HG03135 (cell line): Measurements from ENCODE around the gene UGT3A1.

Source experiments
- ATAC-seq: cut with Tn5 transposase; IDR thresholded peaks from one replicate; pipeline ENCODE4 v1.9.1; 2021; ENCODE audit warnings: mild to moderate bottlenecking, moderate library complexity; ENCODE audit not compliant: unreplicated experiment

The UGT3A1 gene

GRCh38 chr5:35920890-35921289, 70.3 kb downstream of the UGT3A1 start:
- ATAC-seq = no peak

GRCh38 chr5:35919191-35919590, 72.0 kb downstream of the UGT3A1 start:
- no peak for ATAC-seq

- ATAC-seq = no peak
Observed at GRCh38 chr5:35908814-35909213, 82.4 kb downstream of the UGT3A1 start.

GRCh38 chr5:35908228-35908627, 83.0 kb downstream of the UGT3A1 start:
- no peak for ATAC-seq

GRCh38 chr5:35904443-35905132, 86.6 kb downstream of the UGT3A1 start:
- peak; percentile 70 for ATAC-seq

GRCh38 chr5:35903631-35904203, 87.5 kb downstream of the UGT3A1 start:
- ATAC-seq = no peak

- no peak for ATAC-seq
Observed at GRCh38 chr5:35902046-35902672, 89.0 kb downstream of the UGT3A1 start.
